ENCODE results near the gene MRPL23.

DNA sequence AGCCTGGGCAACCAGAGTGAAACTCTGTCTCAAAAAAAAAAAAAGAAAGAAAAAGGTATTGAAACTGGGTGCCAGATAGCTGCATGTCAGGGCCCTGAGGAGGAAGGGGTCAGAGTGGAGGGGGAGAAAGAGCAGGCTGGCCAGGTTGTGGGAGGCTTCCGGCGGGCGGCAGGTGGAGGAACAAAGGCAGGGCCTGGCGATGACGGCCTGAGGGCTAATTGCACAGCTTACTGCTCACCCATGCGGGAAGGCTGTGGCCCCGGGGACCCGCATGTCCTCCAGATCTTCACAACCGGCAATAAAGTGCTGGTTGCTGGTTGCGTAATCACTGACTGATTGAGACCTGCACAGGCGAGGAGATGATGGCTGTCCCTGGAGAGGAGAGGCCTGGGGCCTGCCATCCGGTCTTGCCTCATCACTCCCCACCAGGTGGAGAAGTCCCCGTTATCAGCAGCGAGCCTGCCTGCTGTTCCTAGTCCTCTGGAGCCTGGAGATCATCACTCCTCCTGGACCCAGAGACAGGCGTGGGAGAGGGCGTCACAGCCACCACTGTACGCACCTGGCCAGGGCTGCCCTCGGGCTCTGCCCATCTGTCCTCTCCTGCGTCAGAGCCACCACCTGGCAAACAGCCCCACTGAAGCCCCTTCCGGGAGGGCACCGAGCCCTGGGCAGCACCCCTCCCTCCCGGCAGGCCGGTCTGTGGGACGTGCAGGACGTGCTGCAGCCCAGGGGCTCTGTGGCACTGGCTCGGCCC lies 31.8 kb downstream of the MRPL23 start:
- TF ChIP-seq, protein P1, sequence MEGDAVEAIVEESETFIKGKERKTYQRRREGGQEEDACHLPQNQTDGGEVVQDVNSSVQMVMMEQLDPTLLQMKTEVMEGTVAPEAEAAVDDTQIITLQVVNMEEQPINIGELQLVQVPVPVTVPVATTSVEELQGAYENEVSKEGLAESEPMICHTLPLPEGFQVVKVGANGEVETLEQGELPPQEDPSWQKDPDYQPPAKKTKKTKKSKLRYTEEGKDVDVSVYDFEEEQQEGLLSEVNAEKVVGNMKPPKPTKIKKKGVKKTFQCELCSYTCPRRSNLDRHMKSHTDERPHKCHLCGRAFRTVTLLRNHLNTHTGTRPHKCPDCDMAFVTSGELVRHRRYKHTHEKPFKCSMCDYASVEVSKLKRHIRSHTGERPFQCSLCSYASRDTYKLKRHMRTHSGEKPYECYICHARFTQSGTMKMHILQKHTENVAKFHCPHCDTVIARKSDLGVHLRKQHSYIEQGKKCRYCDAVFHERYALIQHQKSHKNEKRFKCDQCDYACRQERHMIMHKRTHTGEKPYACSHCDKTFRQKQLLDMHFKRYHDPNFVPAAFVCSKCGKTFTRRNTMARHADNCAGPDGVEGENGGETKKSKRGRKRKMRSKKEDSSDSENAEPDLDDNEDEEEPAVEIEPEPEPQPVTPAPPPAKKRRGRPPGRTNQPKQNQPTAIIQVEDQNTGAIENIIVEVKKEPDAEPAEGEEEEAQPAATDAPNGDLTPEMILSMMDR (conservative IDR thresholded peaks at IDR 0.05; ENCODE audit: low read depth, low read length), result no peak
- TF ChIP-seq EZH2phosphoT487 (IDR thresholded peaks at IDR 0.05; ENCODE audit: borderline replicate concordance, low read length), result no peak
